Measurements from ENCODE around the gene ABCC1.

- TF ChIP-seq CTCF (IDR thresholded peaks at IDR 0.05; ENCODE audit: poor library complexity, severe bottlenecking): no peak
- TF ChIP-seq SMC3 (conservative IDR thresholded peaks at IDR 0.05; ENCODE audit: poor library complexity): no peak
- TF ChIP-seq POLR2AphosphoS5 (IDR thresholded peaks at IDR 0.05): no peak
- TF ChIP-seq RAD21 (conservative IDR thresholded peaks at IDR 0.05): no peak
Observed at GRCh38 chr16:15903960-15904359, 45.5 kb upstream of the ABCC1 start.
